ENCODE results near the gene PHACTR1.
"Not testable (repeated sequence)": the region's sequence is repeated elsewhere in the genome, so short reads cannot be mapped to it uniquely, and the experiment has no call there.

PHACTR1 gene

DNA sequence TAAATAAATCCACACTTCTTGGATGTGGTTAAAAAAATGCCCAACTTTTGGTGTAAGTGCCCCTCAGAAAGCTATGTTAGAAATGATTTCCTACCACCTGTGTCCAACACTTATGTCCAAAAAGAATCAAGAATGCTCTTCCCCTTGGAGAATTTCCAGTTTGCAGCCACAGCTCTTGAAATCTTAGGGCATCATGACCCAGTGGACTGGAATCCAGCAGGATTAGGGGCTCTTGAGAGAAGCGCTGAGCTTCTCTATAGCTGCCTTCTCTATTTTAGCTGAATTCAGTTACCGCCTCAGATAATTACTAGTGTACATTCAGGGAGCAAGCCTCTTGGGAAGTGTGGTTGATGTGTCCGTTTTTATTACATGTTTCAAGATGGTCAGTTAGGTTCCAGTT, 2.5 kb downstream of the PHACTR1 start:
- TF ChIP-seq, protein P1, sequence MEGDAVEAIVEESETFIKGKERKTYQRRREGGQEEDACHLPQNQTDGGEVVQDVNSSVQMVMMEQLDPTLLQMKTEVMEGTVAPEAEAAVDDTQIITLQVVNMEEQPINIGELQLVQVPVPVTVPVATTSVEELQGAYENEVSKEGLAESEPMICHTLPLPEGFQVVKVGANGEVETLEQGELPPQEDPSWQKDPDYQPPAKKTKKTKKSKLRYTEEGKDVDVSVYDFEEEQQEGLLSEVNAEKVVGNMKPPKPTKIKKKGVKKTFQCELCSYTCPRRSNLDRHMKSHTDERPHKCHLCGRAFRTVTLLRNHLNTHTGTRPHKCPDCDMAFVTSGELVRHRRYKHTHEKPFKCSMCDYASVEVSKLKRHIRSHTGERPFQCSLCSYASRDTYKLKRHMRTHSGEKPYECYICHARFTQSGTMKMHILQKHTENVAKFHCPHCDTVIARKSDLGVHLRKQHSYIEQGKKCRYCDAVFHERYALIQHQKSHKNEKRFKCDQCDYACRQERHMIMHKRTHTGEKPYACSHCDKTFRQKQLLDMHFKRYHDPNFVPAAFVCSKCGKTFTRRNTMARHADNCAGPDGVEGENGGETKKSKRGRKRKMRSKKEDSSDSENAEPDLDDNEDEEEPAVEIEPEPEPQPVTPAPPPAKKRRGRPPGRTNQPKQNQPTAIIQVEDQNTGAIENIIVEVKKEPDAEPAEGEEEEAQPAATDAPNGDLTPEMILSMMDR (IDR thresholded peaks at IDR 0.05; ENCODE audit: insufficient read depth, low read depth, low read length, missing control alignments): no peak
- H3K4me3 ChIP-seq (ENCODE audit: low read depth, low read length): no peak overlapping the region
- DNase-seq (ENCODE audit: low read depth): no peak

DNA sequence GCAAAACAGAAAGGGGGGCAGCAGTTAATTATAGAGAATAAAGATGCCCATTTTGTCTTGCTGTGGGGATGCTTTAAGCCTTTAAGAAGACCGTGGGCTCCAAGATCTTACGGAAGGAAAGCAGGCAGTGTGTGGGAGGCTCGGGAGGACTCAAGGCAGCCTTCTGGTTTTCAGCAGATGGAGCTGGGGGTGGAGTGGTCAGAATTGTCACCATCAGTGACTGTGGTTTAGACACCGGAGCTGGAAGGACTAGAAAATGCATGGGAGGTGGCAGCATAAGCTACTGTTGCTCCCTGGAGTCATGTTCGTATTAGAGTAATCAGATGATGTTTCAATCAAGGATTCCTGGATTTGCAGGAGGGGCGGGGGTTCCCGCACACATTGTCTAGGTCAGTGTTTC, 3.7 kb downstream of the PHACTR1 start:
- no peak for DNase-seq (ENCODE audit: low read depth)
- H3K4me3 ChIP-seq (ENCODE audit: low read depth, low read length): no peak overlapping the region
- TF ChIP-seq, protein P1 (IDR thresholded peaks at IDR 0.05; ENCODE audit: insufficient read depth, low read depth, low read length, missing control alignments): no peak

DNA sequence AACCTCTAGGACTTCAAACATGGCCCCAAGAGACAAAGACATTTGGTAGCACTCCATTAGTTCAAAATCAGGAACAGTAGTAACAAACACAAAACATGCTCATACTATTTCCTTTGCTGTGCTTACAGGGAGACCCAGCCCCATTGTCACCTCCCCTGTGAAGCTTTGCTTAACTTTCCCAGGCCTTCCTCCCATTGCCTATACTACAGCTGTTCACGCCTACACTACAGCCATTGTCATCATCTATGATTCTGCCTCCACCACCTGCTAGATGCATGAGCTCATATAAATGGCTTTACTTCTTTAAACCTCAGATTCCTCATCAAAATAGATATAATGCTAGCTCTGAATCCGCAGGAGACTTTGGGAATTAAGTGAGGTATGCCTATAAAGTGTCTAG, 8.7 kb downstream of the PHACTR1 start:
- TF ChIP-seq, protein P1 (IDR thresholded peaks at IDR 0.05; ENCODE audit: insufficient read depth, low read depth, low read length, missing control alignments): no peak
- no peak for DNase-seq (ENCODE audit: low read depth)
- no peak overlapping the region for H3K4me3 ChIP-seq (ENCODE audit: low read depth, low read length)

DNA sequence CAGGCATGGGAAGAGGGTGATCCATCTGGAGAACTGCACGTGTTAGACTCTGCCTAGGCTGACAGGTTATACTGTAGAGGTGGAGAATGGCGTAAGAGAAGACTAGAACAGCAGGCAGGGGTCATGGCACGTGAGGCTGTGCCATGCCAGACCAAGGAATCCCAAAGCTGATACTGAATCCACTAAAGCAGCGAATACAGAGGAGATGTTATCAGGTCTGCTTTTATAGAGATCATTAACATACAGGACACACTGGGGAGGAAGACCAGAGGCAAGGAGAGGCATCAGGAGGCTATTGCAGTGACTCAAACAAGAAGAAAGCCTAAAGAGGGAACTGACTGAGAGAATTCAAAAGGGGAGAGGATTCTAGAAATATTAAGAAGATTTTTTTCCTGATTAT, 12.9 kb downstream of the PHACTR1 start:
- H3K4me3 ChIP-seq (ENCODE audit: low read depth, low read length): no peak overlapping the region
- DNase-seq (ENCODE audit: low read depth): no peak
- TF ChIP-seq, protein P1 (IDR thresholded peaks at IDR 0.05; ENCODE audit: insufficient read depth, low read depth, low read length, missing control alignments): no peak

DNA sequence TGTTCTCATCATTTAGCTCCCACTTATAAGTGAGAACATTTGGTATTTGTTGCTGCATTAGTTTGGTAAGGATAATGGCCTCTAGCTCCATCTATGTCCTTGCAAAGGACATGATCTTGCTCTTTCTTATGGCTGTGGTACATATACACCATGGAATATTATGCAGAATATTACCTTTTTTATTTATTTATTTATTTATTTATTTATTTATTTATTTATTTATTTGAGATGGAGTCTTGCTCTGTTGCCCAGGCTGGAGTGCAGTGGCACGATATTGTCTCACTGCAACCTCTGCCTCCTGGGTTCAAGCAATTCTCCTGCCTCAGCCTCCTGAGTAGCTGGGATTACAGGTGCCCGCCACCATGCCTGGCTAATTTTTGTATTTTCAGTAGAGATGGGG, 14.2 kb downstream of the PHACTR1 start:
- not testable (repeated sequence) for H3K4me3 ChIP-seq (ENCODE audit: low read depth, low read length); DNase-seq (ENCODE audit: low read depth)

DNA sequence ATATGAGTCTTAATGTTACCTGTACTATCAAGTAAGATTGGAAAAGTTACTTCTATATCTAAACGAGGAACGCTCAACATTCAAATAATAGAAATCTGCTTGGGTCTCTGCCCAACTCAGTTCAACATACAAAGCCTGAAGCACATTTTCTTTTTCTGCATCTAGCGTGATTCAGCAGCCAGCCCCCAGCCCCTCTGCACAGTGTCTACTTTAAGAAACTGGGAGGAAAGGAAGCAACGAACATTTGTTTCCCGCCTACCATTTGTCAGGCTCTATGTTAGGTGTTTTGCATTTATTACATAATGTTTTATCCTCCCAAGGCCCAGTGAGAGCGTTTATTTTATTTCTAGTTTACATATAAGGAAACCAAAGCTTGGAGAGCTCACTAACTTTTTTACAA, 17.3 kb downstream of the PHACTR1 start:
- TF ChIP-seq, protein P1 (IDR thresholded peaks at IDR 0.05; ENCODE audit: insufficient read depth, low read depth, low read length, missing control alignments): no peak
- H3K4me3 ChIP-seq (ENCODE audit: low read depth, low read length): no peak overlapping the region

DNA sequence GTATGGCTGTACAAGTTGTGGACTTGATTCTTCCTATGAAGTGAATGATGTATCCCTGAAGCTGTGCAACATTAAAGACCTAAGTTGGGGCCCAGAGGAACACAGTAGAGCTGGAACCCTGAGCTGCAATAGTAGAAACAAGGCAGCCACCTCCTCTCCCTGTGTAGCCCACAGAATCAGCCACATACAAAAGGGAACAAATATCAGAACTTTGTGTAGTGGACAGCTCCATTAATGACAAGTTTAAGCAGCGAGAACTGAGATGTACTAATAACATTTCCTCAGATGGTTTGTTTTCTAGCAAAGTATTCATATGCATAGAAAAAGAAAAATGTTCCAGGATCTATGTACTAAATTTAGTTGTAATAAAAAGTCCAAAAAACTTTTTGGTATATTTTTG, 19.2 kb downstream of the PHACTR1 start:
- TF ChIP-seq, protein P1 (IDR thresholded peaks at IDR 0.05; ENCODE audit: insufficient read depth, low read depth, low read length, missing control alignments): no peak
- H3K4me3 ChIP-seq (ENCODE audit: low read depth, low read length): no peak overlapping the region
- no peak for DNase-seq (ENCODE audit: low read depth)

More for the DNA sequence above, 17.3 kb downstream of the PHACTR1 start:
- no peak for DNase-seq (ENCODE audit: low read depth)

Measured in GM12865 (cell line).